AG04449 (cell line): ENCODE measurements around the gene FDPS.
"Not testable (repeated sequence)": the region's sequence is repeated elsewhere in the genome, so short reads cannot be mapped to it uniquely, and the experiment has no call there.

ENCODE experiments used
- CTCF ChIA-PET: fragments of 350-600 bp; formaldehyde crosslinking; extraction: SDS; loops from one replicate; lab custom pipeline; 2021; ENCODE audit warnings: antibody characterized with exemption; lab: Yijun Ruan, JAX
- POLR2A ChIA-PET: fragments of 400-600, 350-600 bp; formaldehyde crosslinking; extraction: SDS; loops from one replicate; lab custom pipeline; 2020; ENCODE audit warnings: antibody characterized with exemption, inconsistent platforms; lab: Yijun Ruan, JAX
- DNase-seq: peaks from one replicate; pipeline ENCODE4 v3.0.0-alpha.2; 2010; ENCODE audit warnings: low read depth, low spot score
- H3K4me3 ChIP-seq: 2 replicates; pipeline ENCODE4 v1.5.1; 2011; ENCODE audit warnings: low read depth, mild to moderate bottlenecking, control low read depth, low read length
- CTCF ChIP-seq: IDR thresholded peaks from one replicate; pipeline ENCODE4 v1.5.1; 2011; ENCODE audit warnings: mild to moderate bottlenecking, moderate library complexity, low read length, control low read depth, inconsistent platforms; ENCODE audit not compliant: insufficient read depth; ENCODE audit errors: missing control alignments

FDPS gene

GRCh38 chr1:155326631-155327037, 18.0 kb downstream of the FDPS start:
- CTCF ChIA-PET, result interaction anchor here (1.0 to 13.1 kb wide), 3 partner anchors 9 to 74 kb away, joined by 3 to 253 read pairs (median 3); partner anchors contain the start of gene ENTREP3
- DNase-seq, result no peak
- no peak overlapping the region for H3K4me3 ChIP-seq
- no peak for TF ChIP-seq CTCF
- POLR2A ChIA-PET, result no interaction called here

- ChIA-PET POLR2A (no interaction called here), CTCF (interaction anchor here (1.1 to 13.1 kb wide), 3 partner anchors 76 to 203 kb away, joined by 4 to 253 read pairs (median 4); partner anchors contain the start of gene ENTREP3)
- no peak for TF ChIP-seq CTCF
Observed at GRCh38 chr1:155327981-155328380, 19.3 kb downstream of the FDPS start.

GRCh38 chr1:155328856-155329255, 20.2 kb downstream of the FDPS start:
- POLR2A ChIA-PET, H3K4me3 ChIP-seq, DNase-seq: not testable (repeated sequence)
- CTCF ChIA-PET, result interaction anchor here (0.8 to 13.1 kb wide), 4 partner anchors 21 to 202 kb away, joined by 3 to 253 read pairs (median 4); partner anchors contain the start of genes ENTREP3 and FDPS

More at GRCh38 chr1:155327981-155328380, 19.3 kb downstream of the FDPS start:
- no peak for DNase-seq
- H3K4me3 ChIP-seq, result no peak overlapping the region

GRCh38 chr1:155329980-155330598, 21.4 kb downstream of the FDPS start:
- TF ChIP-seq CTCF, result no peak
- no peak overlapping the region for H3K4me3 ChIP-seq
- POLR2A ChIA-PET, result no interaction called here
- no peak for DNase-seq
- CTCF ChIA-PET, result interaction anchor here (13.1 kb wide), 1 partner anchor 78 kb away, joined by 253 read pairs; the partner anchor contains the start of gene ENTREP3

GRCh38 chr1:155334962-155335361, 26.3 kb downstream of the FDPS start:
- no peak for TF ChIP-seq CTCF
- H3K4me3 ChIP-seq, result no peak overlapping the region
- ChIA-PET CTCF (interaction anchor here (1.1 to 2.8 kb wide), 5 partner anchors 8 to 83 kb away, joined by 3 to 10 read pairs (median 5); no protein-coding TSS in a partner anchor), POLR2A (no interaction called here)
- no peak for DNase-seq

- DNase-seq, result no peak
- no peak for TF ChIP-seq CTCF
- POLR2A ChIA-PET, result no interaction called here
- CTCF ChIA-PET, result interaction anchor here (1.0 to 1.8 kb wide), 4 partner anchors 9 to 91 kb away, joined by 3 to 6 read pairs (median 4); no protein-coding TSS in a partner anchor
- no peak overlapping the region for H3K4me3 ChIP-seq
Observed at GRCh38 chr1:155339515-155340097, 30.9 kb downstream of the FDPS start.
